Keratinocyte (primary cell): ENCODE measurements around the gene APOB.

Experiments
- EZH2 ChIP-seq: IDR thresholded peaks from one replicate; pipeline ENCODE4 v1.6.1; 2012; ENCODE audit warnings: inconsistent platforms, mild to moderate bottlenecking, low read length, moderate library complexity
- TF ChIP-seq, protein P1 (sequence below), 3 experiments: IDR thresholded peaks in 1 of 3; conservative IDR thresholded peaks in 1 of 3; optimal IDR thresholded peaks in 1 of 3; 2 replicates in 2 of 3; 3 replicates in 1 of 3; pipeline versions ENCODE3 to v1.5.1; 2011; ENCODE audit warnings: low read length in 3 of 3, mild to moderate bottlenecking in 3 of 3, moderate library complexity in 2 of 3, control low read depth in 1 of 3, inconsistent platforms in 1 of 3; ENCODE audit not compliant: insufficient read depth in 2 of 3; ENCODE audit errors: extremely low read depth in 1 of 3

GRCh38 chr2:21023419-21024181 is 20.3 kb downstream of the APOB start:
- TF ChIP-seq, protein P1, sequence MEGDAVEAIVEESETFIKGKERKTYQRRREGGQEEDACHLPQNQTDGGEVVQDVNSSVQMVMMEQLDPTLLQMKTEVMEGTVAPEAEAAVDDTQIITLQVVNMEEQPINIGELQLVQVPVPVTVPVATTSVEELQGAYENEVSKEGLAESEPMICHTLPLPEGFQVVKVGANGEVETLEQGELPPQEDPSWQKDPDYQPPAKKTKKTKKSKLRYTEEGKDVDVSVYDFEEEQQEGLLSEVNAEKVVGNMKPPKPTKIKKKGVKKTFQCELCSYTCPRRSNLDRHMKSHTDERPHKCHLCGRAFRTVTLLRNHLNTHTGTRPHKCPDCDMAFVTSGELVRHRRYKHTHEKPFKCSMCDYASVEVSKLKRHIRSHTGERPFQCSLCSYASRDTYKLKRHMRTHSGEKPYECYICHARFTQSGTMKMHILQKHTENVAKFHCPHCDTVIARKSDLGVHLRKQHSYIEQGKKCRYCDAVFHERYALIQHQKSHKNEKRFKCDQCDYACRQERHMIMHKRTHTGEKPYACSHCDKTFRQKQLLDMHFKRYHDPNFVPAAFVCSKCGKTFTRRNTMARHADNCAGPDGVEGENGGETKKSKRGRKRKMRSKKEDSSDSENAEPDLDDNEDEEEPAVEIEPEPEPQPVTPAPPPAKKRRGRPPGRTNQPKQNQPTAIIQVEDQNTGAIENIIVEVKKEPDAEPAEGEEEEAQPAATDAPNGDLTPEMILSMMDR (optimal IDR thresholded peaks at IDR 0.05 in 1 of 3, IDR thresholded peaks at IDR 0.05 in 1 of 3, conservative IDR thresholded peaks at IDR 0.05 in 1 of 3; ENCODE audit: extremely low read depth in 1 of 3, insufficient read depth in 2 of 3, low read length in 3 of 3): no peak
- TF ChIP-seq EZH2: no peak
